Measurements from ENCODE around the gene MTRF1L.

MTRF1L gene

GRCh38 chr6:152943260-152943897 is 59.1 kb downstream of the MTRF1L start:
- TF ChIP-seq, protein P1, sequence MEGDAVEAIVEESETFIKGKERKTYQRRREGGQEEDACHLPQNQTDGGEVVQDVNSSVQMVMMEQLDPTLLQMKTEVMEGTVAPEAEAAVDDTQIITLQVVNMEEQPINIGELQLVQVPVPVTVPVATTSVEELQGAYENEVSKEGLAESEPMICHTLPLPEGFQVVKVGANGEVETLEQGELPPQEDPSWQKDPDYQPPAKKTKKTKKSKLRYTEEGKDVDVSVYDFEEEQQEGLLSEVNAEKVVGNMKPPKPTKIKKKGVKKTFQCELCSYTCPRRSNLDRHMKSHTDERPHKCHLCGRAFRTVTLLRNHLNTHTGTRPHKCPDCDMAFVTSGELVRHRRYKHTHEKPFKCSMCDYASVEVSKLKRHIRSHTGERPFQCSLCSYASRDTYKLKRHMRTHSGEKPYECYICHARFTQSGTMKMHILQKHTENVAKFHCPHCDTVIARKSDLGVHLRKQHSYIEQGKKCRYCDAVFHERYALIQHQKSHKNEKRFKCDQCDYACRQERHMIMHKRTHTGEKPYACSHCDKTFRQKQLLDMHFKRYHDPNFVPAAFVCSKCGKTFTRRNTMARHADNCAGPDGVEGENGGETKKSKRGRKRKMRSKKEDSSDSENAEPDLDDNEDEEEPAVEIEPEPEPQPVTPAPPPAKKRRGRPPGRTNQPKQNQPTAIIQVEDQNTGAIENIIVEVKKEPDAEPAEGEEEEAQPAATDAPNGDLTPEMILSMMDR (IDR thresholded peaks at IDR 0.05; ENCODE audit: low read depth, low read length, poor library complexity, severe bottlenecking): no peak
- TF ChIP-seq EZH2phosphoT487 (IDR thresholded peaks at IDR 0.05; ENCODE audit: borderline replicate concordance, low read length): no peak
- no peak overlapping the region for H3K4me3 ChIP-seq (ENCODE audit: low read length)
- no peaks in the 10 kb centered on the region for H3F3A ChIP-seq (ENCODE audit: control insufficient read depth, insufficient read depth)
- no peak overlapping the region for H3K27ac ChIP-seq (ENCODE audit: low read depth, low read length)
- H3K36me3 ChIP-seq (ENCODE audit: control insufficient read depth, low read length): no peaks in the 10 kb centered on the region
- no peaks in the 10 kb centered on the region for H3K9me2 ChIP-seq (replicated peaks; ENCODE audit: control insufficient read depth, low read length)
- no peak overlapping the region for H3K4me2 ChIP-seq (ENCODE audit: low read length)
- H4K20me1 ChIP-seq (ENCODE audit: control insufficient read depth, insufficient read depth, low read depth, low read length): no peaks in the 10 kb centered on the region
- H3K4me1 ChIP-seq (ENCODE audit: control insufficient read depth, low read length): no peaks in the 10 kb centered on the region
- H3K27me3 ChIP-seq (ENCODE audit: control insufficient read depth, low read length): peaks cover 10% of the 10 kb centered on the region; the same call in 1 of the 2 replicates
- no peaks in the 10 kb centered on the region for H3K79me2 ChIP-seq (ENCODE audit: control insufficient read depth, low read length)
- H3K9me3 ChIP-seq (ENCODE audit: control insufficient read depth, insufficient read depth, low read length): no peaks in the 10 kb centered on the region

DNA sequence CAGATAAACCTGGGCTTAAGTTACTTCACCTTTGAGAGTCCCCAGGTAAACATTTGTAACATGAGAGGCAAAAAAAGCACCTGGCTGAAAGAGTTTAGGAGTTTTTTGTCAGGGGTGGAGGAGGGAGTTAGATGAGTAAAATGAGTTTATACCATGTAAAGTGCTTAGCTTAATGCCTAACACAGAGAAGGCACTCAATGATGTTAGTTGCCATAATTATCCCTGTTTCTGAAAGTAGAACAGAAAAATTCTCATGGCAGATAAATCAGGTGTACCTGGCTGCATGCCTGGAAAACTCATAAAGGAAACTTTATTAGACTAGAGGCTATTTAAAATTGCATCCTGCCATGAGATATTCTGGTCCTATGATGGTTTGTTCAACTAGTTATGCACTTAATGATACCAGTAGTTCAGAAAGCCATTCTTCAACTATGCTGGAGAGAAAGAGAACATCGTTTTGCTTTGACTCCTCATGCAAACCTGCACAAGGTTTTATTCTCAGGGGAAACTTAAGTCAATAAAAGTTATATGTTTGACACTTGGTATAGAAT is 60.1 kb downstream of the MTRF1L start:
- no peaks in the 10 kb centered on the region for H3K9me2 ChIP-seq (replicated peaks; ENCODE audit: control insufficient read depth, low read length)
- no peaks in the 10 kb centered on the region for H4K20me1 ChIP-seq (ENCODE audit: control insufficient read depth, insufficient read depth, low read depth, low read length)
- H3K27ac ChIP-seq (ENCODE audit: low read depth, low read length): no peak overlapping the region
- no peak overlapping the region for H3K4me2 ChIP-seq (ENCODE audit: low read length)
- TF ChIP-seq, protein P1 (IDR thresholded peaks at IDR 0.05; ENCODE audit: low read depth, low read length, poor library complexity, severe bottlenecking): no peak
- TF ChIP-seq EZH2phosphoT487 (IDR thresholded peaks at IDR 0.05; ENCODE audit: borderline replicate concordance, low read length): no peak
- H3K27me3 ChIP-seq (ENCODE audit: control insufficient read depth, low read length): peaks cover 3% of the 10 kb centered on the region; the same call in 1 of the 2 replicates
- no peaks in the 10 kb centered on the region for H3K4me1 ChIP-seq (ENCODE audit: control insufficient read depth, low read length)
- no peaks in the 10 kb centered on the region for H3K36me3 ChIP-seq (ENCODE audit: control insufficient read depth, low read length)
- H3F3A ChIP-seq (ENCODE audit: control insufficient read depth, insufficient read depth): no peaks in the 10 kb centered on the region
- H3K4me3 ChIP-seq (ENCODE audit: low read length): no peak overlapping the region
- H3K79me2 ChIP-seq (ENCODE audit: control insufficient read depth, low read length): no peaks in the 10 kb centered on the region
- H3K9me3 ChIP-seq (ENCODE audit: control insufficient read depth, insufficient read depth, low read length): no peaks in the 10 kb centered on the region

DNA sequence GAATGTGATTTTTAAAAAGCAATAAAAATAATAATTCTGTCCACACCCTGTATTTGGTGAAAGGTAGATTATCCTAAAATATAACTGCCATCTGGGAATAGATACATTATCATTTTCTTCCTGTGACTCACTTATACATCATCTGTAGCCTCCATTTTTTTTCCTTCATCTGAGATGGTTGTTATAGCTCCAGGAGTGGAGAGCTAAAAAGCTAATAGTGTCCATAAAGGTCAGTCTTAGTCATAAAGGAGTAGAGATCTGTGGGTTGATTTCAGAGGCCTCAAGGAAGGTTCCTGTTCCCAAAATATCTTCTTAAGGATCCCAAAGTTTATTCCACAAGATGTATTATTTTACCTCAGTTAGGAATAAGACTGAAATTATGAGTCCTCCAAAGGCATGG is 60.8 kb downstream of the MTRF1L start:
- TF ChIP-seq, protein P1 (IDR thresholded peaks at IDR 0.05; ENCODE audit: low read depth, low read length, poor library complexity, severe bottlenecking): no peak
- TF ChIP-seq EZH2phosphoT487 (IDR thresholded peaks at IDR 0.05; ENCODE audit: borderline replicate concordance, low read length): no peak
- H3K27ac ChIP-seq (ENCODE audit: low read depth, low read length): no peak overlapping the region
- H3K79me2 ChIP-seq (ENCODE audit: control insufficient read depth, low read length): no peaks in the 10 kb centered on the region
- H4K20me1 ChIP-seq (ENCODE audit: control insufficient read depth, insufficient read depth, low read depth, low read length): no peaks in the 10 kb centered on the region
- H3K36me3 ChIP-seq (ENCODE audit: control insufficient read depth, low read length): no peaks in the 10 kb centered on the region
- H3K4me3 ChIP-seq (ENCODE audit: low read length): no peak overlapping the region
- peaks cover 3% of the 10 kb centered on the region; the same call in 1 of the 2 replicates for H3K27me3 ChIP-seq (ENCODE audit: control insufficient read depth, low read length)
- H3K9me2 ChIP-seq (replicated peaks; ENCODE audit: control insufficient read depth, low read length): no peaks in the 10 kb centered on the region
- no peaks in the 10 kb centered on the region for H3K9me3 ChIP-seq (ENCODE audit: control insufficient read depth, insufficient read depth, low read length)
- H3F3A ChIP-seq (ENCODE audit: control insufficient read depth, insufficient read depth): no peaks in the 10 kb centered on the region
- H3K4me1 ChIP-seq (ENCODE audit: control insufficient read depth, low read length): no peaks in the 10 kb centered on the region
- no peak overlapping the region for H3K4me2 ChIP-seq (ENCODE audit: low read length)

Measured in DOHH2 (cell line).